ENCODE results near the gene GPR150. TPM values are rescaled to one million over a fixed set of nuclear protein-coding genes. Genes with fewer than 3 reads are reported as not detected.

Gene GPR150
- total and polyA plus RNA-seq, 2 experiments from 2014 or later: 0.10 to 0.21 TPM

DNA sequence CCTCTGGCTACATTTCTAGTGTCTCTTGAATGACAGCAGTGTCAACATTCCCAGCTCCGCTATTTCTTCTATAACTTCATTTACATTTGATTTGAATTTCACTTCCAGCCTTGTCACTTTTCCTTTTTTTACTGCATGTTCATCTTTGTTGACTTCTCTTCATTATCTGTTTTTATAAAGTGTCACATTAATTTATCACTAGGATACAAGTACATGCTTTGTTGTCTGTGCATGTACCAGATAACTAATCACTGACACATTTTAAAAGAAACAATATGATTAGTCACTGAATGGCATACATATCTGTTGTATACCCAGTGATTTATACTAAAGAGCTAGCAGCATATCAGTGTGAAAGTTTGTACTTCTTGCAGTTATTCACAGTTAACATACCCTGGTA is 35.9 kb upstream of the GPR150 start:
- H3K4me1 Mint-ChIP-seq: no peaks in the 10 kb centered on the region
- H3K9me3 Mint-ChIP-seq: no peaks in the 10 kb centered on the region
- TF ChIP-seq ZNF462 (CRISPR knock-in tag; IDR thresholded peaks at IDR 0.05): no peak
- TF ChIP-seq NANOG (IDR thresholded peaks at IDR 0.05; ENCODE audit: borderline replicate concordance): no peak
- TF ChIP-seq JUNB (IDR thresholded peaks at IDR 0.05; ENCODE audit: unreplicated experiment): no peak
- TF ChIP-seq STAT1 (IDR thresholded peaks at IDR 0.05; ENCODE audit: unreplicated experiment): no peak
- no peak for TF ChIP-seq ETS1 (IDR thresholded peaks at IDR 0.05)
- no peak for TF ChIP-seq ZNF114 (CRISPR knock-in tag; IDR thresholded peaks at IDR 0.05)
- no peak for TF ChIP-seq EZH2phosphoT487 (IDR thresholded peaks at IDR 0.05; ENCODE audit: unreplicated experiment)
- no peak for TF ChIP-seq CREB1 (CRISPR knock-in tag; IDR thresholded peaks at IDR 0.05; ENCODE audit: low read depth)
- no peaks in the 10 kb centered on the region for H3K36me3 ChIP-seq (ENCODE audit: insufficient read depth)
- H3K4me2 ChIP-seq: no peak overlapping the region
- H2AFZ ChIP-seq: no peak overlapping the region
- H3K27ac Mint-ChIP-seq: no peak overlapping the region
- H3K4me1 ChIP-seq (ENCODE audit: insufficient read depth): no peaks in the 10 kb centered on the region
- DNase-seq (ENCODE audit: low spot score) (no peak), ATAC-seq (no peak)
- no peak overlapping the region for H3K4me3 ChIP-seq
- H3K36me3 Mint-ChIP-seq (ENCODE audit: low read depth): no peaks in the 10 kb centered on the region; the same call in 2 of the 3 replicates
- H3K27me3 Mint-ChIP-seq (ENCODE audit: insufficient read depth, low read depth, poor library complexity): no peaks in the 10 kb centered on the region
- no peak overlapping the region for H3K4me3 Mint-ChIP-seq
- no peaks in the 10 kb centered on the region for H3K9me2 ChIP-seq (ENCODE audit: insufficient read depth)
- H3K79me2 ChIP-seq (replicated peaks; ENCODE audit: insufficient read depth): no peaks in the 10 kb centered on the region
- H4K20me1 ChIP-seq (replicated peaks; ENCODE audit: insufficient read depth): no peaks in the 10 kb centered on the region
- H3K27me3 ChIP-seq (ENCODE audit: insufficient read depth): no peaks in the 10 kb centered on the region
- no peaks in the 10 kb centered on the region for H3F3A ChIP-seq (replicated peaks; ENCODE audit: low read depth)
- H3K27ac ChIP-seq (ENCODE audit: low read depth): no peak overlapping the region
